HG02759 (cell line): ENCODE results near the gene SFRP5.
A peak's percentile ranks its signal among the peaks of the same experiment; 100 is the strongest.

Source experiments
- ATAC-seq: cut with Tn5 transposase; IDR thresholded peaks from one replicate; pipeline ENCODE4 v1.9.1; 2021; ENCODE audit warnings: mild to moderate bottlenecking, moderate library complexity; ENCODE audit not compliant: unreplicated experiment

SFRP5 gene

GRCh38 chr10:97743169-97743943, 28.4 kb downstream of the SFRP5 start:
- ATAC-seq = no peak

GRCh38 chr10:97740613-97741012, 31.2 kb downstream of the SFRP5 start:
- ATAC-seq = no peak

- no peak for ATAC-seq
Observed at GRCh38 chr10:97738616-97739015, 33.2 kb downstream of the SFRP5 start.

- peak; percentile 10 for ATAC-seq
Observed at GRCh38 chr10:97737770-97738265, 34.0 kb downstream of the SFRP5 start.

- peak; percentile 86 for ATAC-seq
Observed at GRCh38 chr10:97736902-97737769, 34.7 kb downstream of the SFRP5 start, which contains the start of gene ZFYVE27. Gene ZFYVE27 (plus strand): TSS chr10:97737128. CDS start chr10:97738478, 1,350 bp downstream.

GRCh38 chr10:97736403-97736901, 35.3 kb downstream of the SFRP5 start:
- ATAC-seq = no peak

GRCh38 chr10:97734021-97734420, 37.8 kb downstream of the SFRP5 start:
- ATAC-seq = no peak

- no peak for ATAC-seq
Observed at GRCh38 chr10:97733256-97733655, 38.5 kb downstream of the SFRP5 start.

- no peak for ATAC-seq
Observed at GRCh38 chr10:97732052-97732359, 39.8 kb downstream of the SFRP5 start.

- no peak for ATAC-seq
Observed at GRCh38 chr10:97731346-97732051, 40.3 kb downstream of the SFRP5 start.

GRCh38 chr10:97729014-97729413, 42.8 kb downstream of the SFRP5 start:
- no peak for ATAC-seq

GRCh38 chr10:97726636-97727178, 45.1 kb downstream of the SFRP5 start:
- no peak for ATAC-seq

GRCh38 chr10:97724341-97724941, 47.4 kb downstream of the SFRP5 start:
- no peak for ATAC-seq

- no peak for ATAC-seq
Observed at GRCh38 chr10:97723001-97723400, 48.8 kb downstream of the SFRP5 start.

GRCh38 chr10:97721871-97722780, 49.7 kb downstream of the SFRP5 start:
- ATAC-seq = no peak

GRCh38 chr10:97719602-97720001, 52.2 kb downstream of the SFRP5 start:
- no peak for ATAC-seq

GRCh38 chr10:97718659-97719142, 53.1 kb downstream of the SFRP5 start:
- no peak for ATAC-seq

- ATAC-seq = no peak
Observed at GRCh38 chr10:97718178-97718577, 53.6 kb downstream of the SFRP5 start.

GRCh38 chr10:97717627-97718026, 54.2 kb downstream of the SFRP5 start:
- ATAC-seq = no peak
